NCI-H2171 (cell line): Measurements from ENCODE around the gene SLC16A10.
"Not testable (repeated sequence)": the region's sequence is repeated elsewhere in the genome, so short reads cannot be mapped to it uniquely, and the experiment has no call there.

Source experiments
- DNase-seq: peaks from one replicate; lab custom pipeline; 2025; lab: John Stamatoyannopoulos, UW

SLC16A10 gene

GRCh38 chr6:111132669-111133068 is 45.4 kb downstream of the SLC16A10 start:
- DNase-seq, result not testable (repeated sequence)

GRCh38 chr6:111134236-111134869 is 47.0 kb downstream of the SLC16A10 start:
- not testable (repeated sequence) for DNase-seq

GRCh38 chr6:111137489-111138093 is 50.3 kb downstream of the SLC16A10 start:
- not testable (repeated sequence) for DNase-seq

- DNase-seq, result no peak
These were observed 60.1 kb downstream of the SLC16A10 start for GRCh38 chr6:111147440-111147839.

- no peak for DNase-seq
These were observed 60.8 kb downstream of the SLC16A10 start for GRCh38 chr6:111148110-111148509.

- DNase-seq, result no peak
These were observed 63.3 kb downstream of the SLC16A10 start for GRCh38 chr6:111150577-111150976.

GRCh38 chr6:111154981-111155380 is 67.7 kb downstream of the SLC16A10 start:
- no peak for DNase-seq

GRCh38 chr6:111157412-111157811 is 70.1 kb downstream of the SLC16A10 start:
- no peak for DNase-seq

- no peak for DNase-seq
These were observed 72.3 kb downstream of the SLC16A10 start for GRCh38 chr6:111159633-111160032.

GRCh38 chr6:111161650-111162049 is 74.3 kb downstream of the SLC16A10 start:
- DNase-seq, result no peak

- no peak for DNase-seq
These were observed 75.2 kb downstream of the SLC16A10 start for GRCh38 chr6:111162504-111162903.

GRCh38 chr6:111171577-111172400 is 84.5 kb downstream of the SLC16A10 start:
- no peak for DNase-seq

GRCh38 chr6:111172563-111172962 is 85.3 kb downstream of the SLC16A10 start:
- DNase-seq, result no peak

GRCh38 chr6:111173341-111173740 is 86.0 kb downstream of the SLC16A10 start:
- DNase-seq, result no peak

- no peak for DNase-seq
These were observed 86.6 kb downstream of the SLC16A10 start for GRCh38 chr6:111173946-111174345.

GRCh38 chr6:111175109-111175508 is 87.8 kb downstream of the SLC16A10 start:
- no peak for DNase-seq

- no peak for DNase-seq
These were observed 88.9 kb downstream of the SLC16A10 start for GRCh38 chr6:111176038-111176759.

- DNase-seq, result no peak
These were observed 89.4 kb downstream of the SLC16A10 start for GRCh38 chr6:111176760-111177099.

GRCh38 chr6:111177131-111177530 is 89.8 kb downstream of the SLC16A10 start:
- DNase-seq, result no peak

- no peak for DNase-seq
These were observed 96.6 kb downstream of the SLC16A10 start for GRCh38 chr6:111183702-111184517.

- no peak for DNase-seq
These were observed 97.7 kb downstream of the SLC16A10 start for GRCh38 chr6:111184827-111185532.
